Neutrophil (primary cell): ENCODE data around the gene TIMM50.

Experiments used
- H3K27ac ChIP-seq: fragments of 200-600 bp; sonication (generic); 2 replicates; pipeline ENCODE4 v1.5.1; 2016; ENCODE audit warnings: mild to moderate bottlenecking, moderate library complexity
- H3K27me3 ChIP-seq: fragments of 200-600 bp; sonication (generic); 2 replicates; pipeline ENCODE4 v1.6.0; 2016; ENCODE audit warnings: mild to moderate bottlenecking
- H3K36me3 ChIP-seq: fragments of 200-600 bp; sonication (generic); 2 replicates; pipeline ENCODE4 v1.5.1; 2017
- H3K4me1 ChIP-seq, 2 experiments: fragments of 200-600 bp in 1 of 2; sonication (generic) in 1 of 2; 1 replicate in 1 of 2; 2 replicates in 1 of 2; pipeline versions ENCODE4 v1.5.1 to v1.6.1; 2013 to 2016; ENCODE audit warnings: low read depth in 1 of 2, low read length in 1 of 2, mild to moderate bottlenecking in 1 of 2, moderate library complexity in 1 of 2; ENCODE audit not compliant: control insufficient read depth in 1 of 2, insufficient read depth in 1 of 2
- H3K4me3 ChIP-seq, 2 experiments: fragments of 200-600 bp in 1 of 2; sonication (generic) in 1 of 2; 1 replicate in 1 of 2; 2 replicates in 1 of 2; pipeline ENCODE4 v1.5.1; 2013 to 2016; ENCODE audit warnings: low read depth in 1 of 2, low read length in 1 of 2, mild to moderate bottlenecking in 1 of 2, moderate library complexity in 1 of 2
- H3K9me3 ChIP-seq: fragments of 200-600 bp; sonication (generic); 2 replicates; pipeline ENCODE4 v1.5.1; 2016
- TF ChIP-seq, protein P1 (sequence below): fragments of 200-600 bp; sonication (generic); IDR thresholded peaks from 2 replicates; pipeline ENCODE4 v1.5.1; 2016; ENCODE audit warnings: antibody characterized with exemption

Gene TIMM50

DNA sequence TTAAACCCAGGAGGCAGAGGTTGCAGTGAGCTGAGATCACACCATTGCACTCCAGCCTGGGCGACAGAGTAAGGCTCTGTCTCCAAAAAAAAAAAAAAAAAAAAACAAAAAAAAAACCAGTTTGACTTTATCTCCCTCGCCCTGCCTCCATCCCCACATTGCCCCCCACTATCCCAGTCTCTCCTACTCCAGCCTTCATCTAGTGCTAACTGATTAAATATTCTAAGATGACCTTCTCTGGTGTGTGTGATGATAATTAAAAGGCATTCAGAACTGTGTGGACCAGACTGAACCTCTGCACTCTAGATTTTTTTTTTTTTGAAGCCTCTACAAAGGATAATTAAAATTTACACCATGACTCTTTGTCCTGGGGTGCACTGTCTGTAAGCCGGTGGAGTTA, 12.2 kb downstream of the TIMM50 start:
- Histone ChIP-seq H3K9me3 (no peaks in the 10 kb centered on the region), H3K36me3 (peaks cover 36% of the 10 kb centered on the region), H3K27me3 (peaks cover 29% of the 10 kb centered on the region), H3K4me3 (no peak overlapping the region), H3K27ac (no peak overlapping the region), H3K4me1 (no peaks in the 10 kb centered on the region)
- TF ChIP-seq, protein P1, sequence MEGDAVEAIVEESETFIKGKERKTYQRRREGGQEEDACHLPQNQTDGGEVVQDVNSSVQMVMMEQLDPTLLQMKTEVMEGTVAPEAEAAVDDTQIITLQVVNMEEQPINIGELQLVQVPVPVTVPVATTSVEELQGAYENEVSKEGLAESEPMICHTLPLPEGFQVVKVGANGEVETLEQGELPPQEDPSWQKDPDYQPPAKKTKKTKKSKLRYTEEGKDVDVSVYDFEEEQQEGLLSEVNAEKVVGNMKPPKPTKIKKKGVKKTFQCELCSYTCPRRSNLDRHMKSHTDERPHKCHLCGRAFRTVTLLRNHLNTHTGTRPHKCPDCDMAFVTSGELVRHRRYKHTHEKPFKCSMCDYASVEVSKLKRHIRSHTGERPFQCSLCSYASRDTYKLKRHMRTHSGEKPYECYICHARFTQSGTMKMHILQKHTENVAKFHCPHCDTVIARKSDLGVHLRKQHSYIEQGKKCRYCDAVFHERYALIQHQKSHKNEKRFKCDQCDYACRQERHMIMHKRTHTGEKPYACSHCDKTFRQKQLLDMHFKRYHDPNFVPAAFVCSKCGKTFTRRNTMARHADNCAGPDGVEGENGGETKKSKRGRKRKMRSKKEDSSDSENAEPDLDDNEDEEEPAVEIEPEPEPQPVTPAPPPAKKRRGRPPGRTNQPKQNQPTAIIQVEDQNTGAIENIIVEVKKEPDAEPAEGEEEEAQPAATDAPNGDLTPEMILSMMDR = no peak

DNA sequence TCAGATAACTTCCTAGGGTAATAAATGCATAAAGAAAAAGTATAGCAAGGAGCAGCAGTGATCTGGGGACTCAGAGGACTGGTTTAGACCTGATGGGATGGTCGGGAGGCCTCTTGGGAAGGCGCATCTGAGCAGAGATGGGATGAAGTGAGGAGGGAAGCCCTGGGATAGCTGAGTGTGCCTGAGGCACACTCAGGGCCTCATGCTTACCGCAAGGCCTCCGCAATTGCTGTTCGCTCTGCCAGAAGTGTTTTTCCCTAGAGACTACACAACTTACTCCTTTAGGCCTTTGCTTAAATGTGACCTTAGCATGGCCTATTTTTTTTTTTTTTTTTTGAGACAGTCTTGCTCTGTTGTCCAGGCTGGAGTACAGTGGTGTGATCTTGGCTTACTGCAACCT, 14.0 kb downstream of the TIMM50 start:
- Histone ChIP-seq H3K36me3 (peaks cover 17% of the 10 kb centered on the region), H3K9me3 (no peaks in the 10 kb centered on the region), H3K27me3 (peaks cover 48% of the 10 kb centered on the region), H3K4me3 (no peak overlapping the region), H3K4me1 (no peaks in the 10 kb centered on the region), H3K27ac (no peak overlapping the region)
- TF ChIP-seq, protein P1 = no peak

DNA sequence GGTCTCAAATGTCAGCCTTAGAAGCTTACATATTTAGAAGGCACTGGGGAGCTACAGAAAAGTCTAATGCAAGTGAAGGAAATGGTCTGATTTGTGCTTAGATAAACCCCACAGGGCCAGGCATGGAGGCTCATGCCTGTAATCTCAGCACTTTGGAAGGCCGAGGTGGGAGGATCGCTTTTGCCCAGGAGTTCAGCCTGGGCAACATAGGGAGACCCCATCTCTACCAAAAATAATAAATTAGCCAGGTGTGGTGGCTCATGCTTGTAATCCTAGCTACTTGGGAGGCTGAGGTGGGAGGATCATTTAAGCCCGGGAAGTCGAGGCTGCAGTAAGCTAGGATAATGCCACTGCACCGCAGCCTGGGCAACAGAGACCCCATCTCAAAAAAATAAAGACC, 15.4 kb downstream of the TIMM50 start:
- Histone ChIP-seq H3K9me3 (no peaks in the 10 kb centered on the region), H3K36me3 (peaks cover 4% of the 10 kb centered on the region), H3K4me3 (no peak overlapping the region), H3K27ac (no peak overlapping the region), H3K4me1 (no peaks in the 10 kb centered on the region), H3K27me3 (peaks cover 62% of the 10 kb centered on the region)
- TF ChIP-seq, protein P1 = no peak

DNA sequence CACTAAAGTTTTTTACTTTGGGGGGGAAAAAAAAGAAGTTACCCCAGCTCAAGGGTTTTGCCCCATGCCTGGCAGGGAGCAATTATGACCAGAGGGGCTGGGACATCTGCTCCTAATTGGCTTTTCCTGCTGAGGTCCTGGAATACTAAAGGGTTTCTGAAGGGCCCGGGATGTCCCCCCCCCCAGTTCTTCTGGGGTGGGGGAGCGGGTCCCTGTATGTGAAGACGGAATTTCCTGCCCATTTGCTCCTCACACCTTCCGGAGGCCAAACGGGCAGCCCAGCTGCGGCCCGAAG, 17.0 kb downstream of the TIMM50 start:
- no peaks in the 10 kb centered on the region for H3K9me3 ChIP-seq
- no peaks in the 10 kb centered on the region for H3K36me3 ChIP-seq
- H3K27ac ChIP-seq = no peak overlapping the region
- no peak overlapping the region for H3K4me3 ChIP-seq
- TF ChIP-seq, protein P1 = no peak
- peaks cover 78% of the 10 kb centered on the region for H3K27me3 ChIP-seq
- H3K4me1 ChIP-seq = no peaks in the 10 kb centered on the region

DNA sequence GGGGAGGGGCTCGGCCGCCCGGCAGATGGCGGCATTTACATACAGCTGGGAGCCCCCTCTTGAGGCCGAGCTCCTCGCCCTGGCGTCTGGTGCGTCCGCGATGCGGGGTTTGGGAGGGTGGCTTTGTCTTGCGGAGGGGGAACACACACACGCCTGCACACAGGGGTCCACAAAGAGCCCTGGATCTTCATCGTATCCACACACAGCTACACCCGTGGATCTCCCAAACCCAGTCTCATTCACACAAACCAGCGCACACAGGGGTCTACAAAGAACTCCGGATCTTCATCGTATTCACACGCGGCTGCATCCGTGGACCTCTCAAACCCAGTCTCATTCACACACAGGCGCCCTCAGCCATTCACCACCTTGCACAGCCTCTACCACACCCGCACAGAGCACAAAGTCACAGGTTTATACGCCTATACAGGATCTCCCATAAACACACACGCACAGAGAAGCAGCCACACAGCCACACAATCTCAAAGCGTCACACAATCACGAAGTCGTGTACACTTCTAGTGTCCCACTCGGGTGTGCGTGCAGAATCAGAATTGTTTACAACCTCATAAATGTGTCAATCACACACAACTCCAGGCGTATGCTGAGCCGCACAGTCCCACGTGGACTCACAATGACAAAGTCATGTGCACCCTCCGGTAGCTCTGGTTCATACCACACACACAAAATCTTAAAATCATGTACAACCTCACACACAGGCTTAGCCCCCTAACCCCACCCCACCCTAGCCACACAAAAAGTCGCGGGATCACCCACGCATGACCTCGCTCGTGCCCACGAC, 17.6 kb downstream of the TIMM50 start:
- Histone ChIP-seq H3K27me3 (peaks cover 83% of the 10 kb centered on the region), H3K27ac (no peak overlapping the region), H3K4me1 (no peaks in the 10 kb centered on the region), H3K9me3 (no peaks in the 10 kb centered on the region), H3K36me3 (no peaks in the 10 kb centered on the region), H3K4me3 (no peak overlapping the region)
- TF ChIP-seq, protein P1 = no peak
